Adipocyte (in vitro differentiated cells): ENCODE measurements around the gene SLC9A2.

Source experiments
- DNase-seq: peaks from one replicate; pipeline ENCODE4 v3.0.0-alpha.2; 2015; ENCODE audit warnings: low read depth
- H3K27me3 ChIP-seq: replicated peaks from 2 replicates; pipeline ENCODE4 v1.7.0; 2013; ENCODE audit warnings: mild to moderate bottlenecking, low read length, moderate library complexity; ENCODE audit not compliant: control insufficient read depth, insufficient read depth
- H3K36me3 ChIP-seq: 2 replicates; pipeline ENCODE4 v1.7.0; 2013; ENCODE audit warnings: low read length, mild to moderate bottlenecking, moderate library complexity; ENCODE audit not compliant: control insufficient read depth, insufficient read depth, severe bottlenecking
- H3K4me1 ChIP-seq: 2 replicates; pipeline ENCODE4 v1.7.0; 2013; ENCODE audit warnings: mild to moderate bottlenecking, low read length, moderate library complexity; ENCODE audit not compliant: control insufficient read depth, insufficient read depth
- H3K4me3 ChIP-seq: 2 replicates; pipeline ENCODE4 v1.7.0; 2013; ENCODE audit warnings: mild to moderate bottlenecking, low read length, moderate library complexity
- H3K9ac ChIP-seq: 2 replicates; pipeline ENCODE4 v1.7.0; 2013; ENCODE audit warnings: mild to moderate bottlenecking, low read length, moderate library complexity
- H3K9me3 ChIP-seq: 2 replicates; pipeline ENCODE4 v1.7.0; 2013; ENCODE audit warnings: mild to moderate bottlenecking, low read length, moderate library complexity; ENCODE audit not compliant: control insufficient read depth

SLC9A2 gene

DNA sequence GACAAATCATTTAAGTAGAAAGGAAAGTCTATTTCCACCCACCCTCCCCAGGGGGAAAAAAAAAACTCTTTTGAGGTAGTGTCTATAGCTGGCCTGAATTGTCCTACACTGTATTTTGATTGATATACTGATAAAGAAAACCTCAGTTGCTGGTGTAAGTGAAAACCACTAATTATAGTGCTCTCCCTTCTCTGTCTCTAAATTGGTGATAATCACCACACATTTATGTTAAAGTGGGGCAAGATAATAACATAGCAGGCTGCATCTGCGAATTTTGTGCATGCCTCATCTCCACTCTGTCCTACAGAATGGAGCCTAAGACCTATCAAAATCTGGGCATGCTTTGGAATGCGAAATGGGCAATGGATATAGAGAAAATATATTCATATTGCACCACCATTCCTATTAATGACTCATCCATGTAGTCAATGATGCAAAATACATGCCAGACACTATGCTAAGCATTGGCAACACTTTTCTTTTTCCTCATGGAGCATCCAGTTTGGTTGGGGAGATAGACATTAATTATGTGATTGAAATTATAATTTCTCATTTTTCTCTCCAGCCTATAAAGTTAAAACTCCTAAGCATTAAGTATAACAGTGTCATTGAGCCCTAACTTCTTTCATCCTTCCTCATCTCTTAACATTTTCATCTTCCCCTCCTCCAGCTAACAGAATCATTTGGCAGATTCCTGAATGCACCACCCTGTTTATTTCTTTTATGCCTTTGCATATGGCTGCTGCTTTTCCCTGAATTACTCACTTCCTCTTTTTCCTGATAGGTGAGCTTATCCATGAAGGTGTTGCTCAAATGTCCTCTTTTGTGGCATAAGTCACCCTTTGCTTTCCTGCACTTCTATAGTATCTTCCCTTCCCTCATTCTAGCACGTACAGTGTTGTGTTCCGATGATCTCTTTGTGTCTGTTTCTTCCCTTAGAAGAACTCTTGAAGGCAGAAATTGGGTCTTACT, 58.2 kb downstream of the SLC9A2 start:
- Histone ChIP-seq H3K4me1 (no peaks in the 10 kb centered on the region), H3K9ac (no peak overlapping the region), H3K27me3 (peaks cover 2% of the 10 kb centered on the region), H3K9me3 (peaks cover 19% of the 10 kb centered on the region), H3K36me3 (no peaks in the 10 kb centered on the region), H3K4me3 (no peak overlapping the region)
- DNase-seq, result peak; percentile 2

DNA sequence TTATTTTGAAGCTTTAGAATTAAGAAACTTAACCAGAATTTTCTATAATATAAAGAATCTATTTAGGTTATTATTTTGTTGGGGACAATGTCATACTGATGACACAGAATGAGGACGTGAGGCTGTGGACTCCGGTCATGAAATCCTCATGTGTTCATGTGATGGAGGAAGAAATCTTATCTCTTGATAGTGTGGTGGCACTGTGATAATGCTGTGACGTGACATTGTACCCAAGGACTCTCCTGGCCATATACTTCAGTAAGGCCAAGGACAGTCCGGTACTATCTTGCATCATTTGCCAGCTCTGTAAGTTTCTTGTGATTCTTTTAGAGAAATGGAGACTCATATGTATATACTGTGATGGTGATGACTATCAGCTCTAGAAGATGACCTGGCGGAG, 59.1 kb downstream of the SLC9A2 start:
- Histone ChIP-seq H3K9me3 (peaks cover 26% of the 10 kb centered on the region), H3K4me1 (no peaks in the 10 kb centered on the region), H3K4me3 (no peak overlapping the region), H3K9ac (no peak overlapping the region), H3K27me3 (peaks cover 8% of the 10 kb centered on the region), H3K36me3 (no peaks in the 10 kb centered on the region)
- DNase-seq, result no peak

DNA sequence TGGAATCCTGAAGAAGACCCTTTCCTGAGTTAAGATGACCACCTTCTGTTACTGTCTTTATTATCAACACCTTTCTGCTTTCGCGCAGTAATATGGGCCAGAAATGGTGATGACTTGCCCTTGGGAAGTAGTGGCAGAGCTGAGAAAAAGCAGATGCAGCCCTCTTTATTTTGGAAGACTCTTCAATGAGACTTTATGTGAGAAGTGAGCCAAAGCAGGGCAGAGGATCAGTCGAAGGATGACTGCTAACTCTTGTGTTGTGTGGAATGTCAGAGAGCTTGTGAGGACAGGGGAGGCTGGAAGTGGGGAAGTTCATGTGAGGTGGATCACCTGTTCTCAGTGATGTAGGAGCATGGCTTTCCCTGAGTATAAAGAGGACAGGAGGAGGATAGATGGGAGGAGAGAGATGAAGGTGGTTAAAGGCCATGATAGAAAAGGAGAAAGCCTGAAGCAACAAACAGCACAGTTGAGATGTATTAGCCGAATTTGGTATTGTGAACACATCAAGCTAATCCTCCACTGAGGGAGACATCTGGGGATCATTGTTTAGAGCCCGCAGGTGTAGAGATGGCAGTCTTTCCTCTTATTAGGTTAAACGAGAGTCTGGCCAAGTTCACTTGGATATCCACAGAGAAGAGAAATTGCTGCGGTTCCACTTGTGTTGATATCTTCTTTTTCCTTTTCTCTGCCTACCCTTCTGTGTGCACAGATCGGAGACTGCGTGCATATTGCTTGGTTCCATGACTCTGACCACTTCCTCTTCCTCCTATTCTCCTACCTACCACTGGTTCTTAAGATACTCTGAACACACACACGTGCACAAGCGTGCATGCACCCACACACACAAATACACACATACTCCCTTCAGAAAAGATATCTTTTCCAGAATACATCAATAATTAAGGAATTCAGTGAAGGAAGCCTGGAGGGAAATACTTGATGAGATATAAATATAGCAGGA, 67.4 kb downstream of the SLC9A2 start:
- DNase-seq, result no peak
- no peak overlapping the region for H3K9ac ChIP-seq

DNA sequence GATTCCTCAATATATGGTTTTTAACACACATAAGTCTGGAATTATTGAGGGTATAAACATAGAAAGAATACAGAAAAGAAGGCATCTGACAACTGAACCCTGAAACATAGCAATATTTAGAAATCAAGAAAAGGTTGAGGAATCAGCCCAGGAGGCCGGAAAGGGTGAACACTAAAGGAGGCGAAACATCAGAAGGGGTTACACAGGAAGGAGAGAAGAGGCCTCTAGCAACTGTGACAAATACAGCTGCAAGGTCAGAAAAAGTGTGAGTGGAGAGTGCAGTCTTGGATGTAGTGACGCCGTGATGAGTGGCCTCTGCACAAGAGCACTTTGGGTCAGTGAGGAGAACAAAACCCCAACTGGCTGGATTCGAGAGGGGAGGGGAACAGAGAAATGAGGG, 70.7 kb downstream of the SLC9A2 start:
- Histone ChIP-seq H3K27me3 (peaks cover 11% of the 10 kb centered on the region), H3K9ac (no peak overlapping the region), H3K4me3 (no peak overlapping the region), H3K4me1 (no peaks in the 10 kb centered on the region), H3K36me3 (no peaks in the 10 kb centered on the region), H3K9me3 (no peaks in the 10 kb centered on the region)
- DNase-seq, result no peak

More for the DNA sequence above, 67.4 kb downstream of the SLC9A2 start:
- Histone ChIP-seq H3K9me3 (peaks cover 24% of the 10 kb centered on the region), H3K27me3 (peaks cover 23% of the 10 kb centered on the region), H3K36me3 (no peaks in the 10 kb centered on the region), H3K4me3 (no peak overlapping the region), H3K4me1 (no peaks in the 10 kb centered on the region)

GRCh38 chr2:102696463-102696862, 77.1 kb downstream of the SLC9A2 start:
- Histone ChIP-seq H3K36me3 (no peaks in the 10 kb centered on the region), H3K9ac (no peak overlapping the region), H3K4me1 (no peaks in the 10 kb centered on the region), H3K9me3 (no peaks in the 10 kb centered on the region), H3K4me3 (no peak overlapping the region), H3K27me3 (no peaks in the 10 kb centered on the region)
- DNase-seq, result no peak

- Histone ChIP-seq H3K9me3 (no peaks in the 10 kb centered on the region), H3K27me3 (peaks cover 6% of the 10 kb centered on the region), H3K36me3 (no peaks in the 10 kb centered on the region), H3K4me1 (no peaks in the 10 kb centered on the region), H3K4me3 (no peak overlapping the region), H3K9ac (no peak overlapping the region)
- DNase-seq, result no peak
Observed at GRCh38 chr2:102698369-102699111, 79.2 kb downstream of the SLC9A2 start.

GRCh38 chr2:102703305-102703704, 84.0 kb downstream of the SLC9A2 start:
- Histone ChIP-seq H3K4me3 (no peak overlapping the region), H3K9me3 (no peaks in the 10 kb centered on the region), H3K27me3 (peaks cover 15% of the 10 kb centered on the region), H3K36me3 (no peaks in the 10 kb centered on the region), H3K9ac (no peak overlapping the region), H3K4me1 (no peaks in the 10 kb centered on the region)
- no peak for DNase-seq

DNA sequence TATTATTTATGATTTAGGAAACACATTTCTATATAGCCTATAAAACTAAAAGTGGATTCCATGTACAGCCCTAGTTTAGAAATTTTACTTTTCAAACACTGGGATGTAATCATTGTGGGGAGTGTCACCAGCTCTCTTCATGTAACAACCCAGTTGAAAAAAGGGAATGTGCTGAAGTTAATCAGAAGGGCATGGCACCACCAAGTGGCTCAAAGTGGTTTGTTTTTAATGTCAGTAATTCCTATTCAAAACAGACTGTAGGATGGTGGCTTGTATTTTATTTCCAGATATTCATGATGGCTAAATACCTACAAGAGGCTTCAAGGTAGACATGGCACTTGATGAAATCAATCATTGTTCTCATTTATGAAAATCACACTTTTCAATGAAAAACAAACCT, 84.4 kb downstream of the SLC9A2 start:
- Histone ChIP-seq H3K4me3 (no peak overlapping the region), H3K9ac (no peak overlapping the region), H3K9me3 (no peaks in the 10 kb centered on the region), H3K27me3 (peaks cover 15% of the 10 kb centered on the region), H3K36me3 (no peaks in the 10 kb centered on the region), H3K4me1 (no peaks in the 10 kb centered on the region)
- peak; percentile 46 for DNase-seq

DNA sequence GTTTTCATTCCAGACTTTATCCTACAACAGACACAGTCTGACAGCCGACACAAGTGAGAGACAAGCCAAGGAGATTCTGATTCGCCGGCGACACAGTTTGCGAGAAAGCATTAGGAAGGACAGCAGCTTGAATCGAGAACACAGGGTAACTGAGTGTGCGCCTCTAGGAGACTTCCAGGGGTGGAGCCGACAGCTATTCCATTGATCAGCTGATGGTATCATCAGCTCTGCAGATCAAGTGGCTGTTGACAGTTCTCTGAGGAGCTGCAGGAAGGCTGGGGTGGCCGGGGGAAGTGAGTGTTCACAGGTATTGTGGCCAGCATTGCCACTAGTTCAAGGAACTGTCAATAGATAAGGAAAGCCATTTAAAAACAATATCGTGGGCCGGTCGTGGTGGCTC, 85.2 kb downstream of the SLC9A2 start:
- H3K4me3 ChIP-seq, result no peak overlapping the region
- no peaks in the 10 kb centered on the region for H3K4me1 ChIP-seq
- no peaks in the 10 kb centered on the region for H3K36me3 ChIP-seq
- peaks cover 15% of the 10 kb centered on the region for H3K27me3 ChIP-seq
- no peaks in the 10 kb centered on the region for H3K9me3 ChIP-seq
- no peak overlapping the region for H3K9ac ChIP-seq
- DNase-seq, result no peak

- Histone ChIP-seq H3K4me1 (no peaks in the 10 kb centered on the region), H3K9me3 (no peaks in the 10 kb centered on the region), H3K27me3 (peaks cover 11% of the 10 kb centered on the region), H3K36me3 (no peaks in the 10 kb centered on the region), H3K9ac (no peak overlapping the region), H3K4me3 (no peak overlapping the region)
- no peak for DNase-seq
Observed at GRCh38 chr2:102707796-102708695, 88.7 kb downstream of the SLC9A2 start.
